Astrocyte (in vitro differentiated cells and primary cell): Measurements from ENCODE around the gene ATP6V0D1.

Experiments
- CTCF ChIP-seq: IDR thresholded peaks from 2 replicates; pipeline ENCODE4 v1.5.1; 2011; ENCODE audit warnings: low read depth, mild to moderate bottlenecking, inconsistent platforms, low read length, moderate library complexity; ENCODE audit not compliant: insufficient read depth
- EZH2 ChIP-seq: IDR thresholded peaks from 2 replicates; pipeline ENCODE4 v1.6.1; 2012; ENCODE audit warnings: mild to moderate bottlenecking, low read length, inconsistent platforms; ENCODE audit not compliant: insufficient read depth

- no peak for TF ChIP-seq CTCF
- no peak for TF ChIP-seq EZH2
These were observed 28.1 kb upstream of the ATP6V0D1 start for GRCh38 chr16:67509016-67509415.
